NCI-H748 treated with DMSO at 0.1 percent for 48 hours (cell line): ENCODE results near the gene IL5RA.
A peak's percentile ranks its signal among the peaks of the same experiment; 100 is the strongest.

Experiments used
- DNase-seq: peaks from one replicate; lab custom pipeline; 2025; lab: John Stamatoyannopoulos, UW

The IL5RA gene

GRCh38 chr3:3066378-3066777, 43.8 kb downstream of the IL5RA start:
- DNase-seq = no peak

GRCh38 chr3:3065876-3066275, 44.3 kb downstream of the IL5RA start:
- no peak for DNase-seq

GRCh38 chr3:3064297-3064696, 45.9 kb downstream of the IL5RA start:
- DNase-seq = no peak

- no peak for DNase-seq
Measured at GRCh38 chr3:3059645-3060044, 50.5 kb downstream of the IL5RA start.

- DNase-seq = no peak
Measured at GRCh38 chr3:3053974-3054373, 56.2 kb downstream of the IL5RA start.

- no peak for DNase-seq
Measured at GRCh38 chr3:3038201-3038991, 71.8 kb downstream of the IL5RA start.

- no peak for DNase-seq
Measured at GRCh38 chr3:3037156-3037555, 73.0 kb downstream of the IL5RA start.

GRCh38 chr3:3031326-3031725, 78.8 kb downstream of the IL5RA start:
- no peak for DNase-seq

- no peak for DNase-seq
Measured at GRCh38 chr3:3027976-3028567, 82.1 kb downstream of the IL5RA start.

GRCh38 chr3:3023111-3023745, 86.9 kb downstream of the IL5RA start:
- DNase-seq = peak; percentile 14

GRCh38 chr3:3020209-3020608, 90.0 kb downstream of the IL5RA start:
- no peak for DNase-seq
